Measurements from ENCODE around the gene HIP1.
"Not testable (repeated sequence)": the region's sequence is repeated elsewhere in the genome, so short reads cannot be mapped to it uniquely, and the experiment has no call there.

The HIP1 gene

GRCh38 chr7:75712517-75713361 lies 26.0 kb downstream of the HIP1 start:
- no peak for DNase-seq

- DNase-seq: no peak
Observed at GRCh38 chr7:75711656-75712514, 26.9 kb downstream of the HIP1 start.

- no peak for DNase-seq
Observed at GRCh38 chr7:75711076-75711475, 27.7 kb downstream of the HIP1 start.

GRCh38 chr7:75704928-75705327 lies 33.8 kb downstream of the HIP1 start:
- no peak for DNase-seq

- no peak for DNase-seq
Observed at GRCh38 chr7:75702515-75702914, 36.2 kb downstream of the HIP1 start.

GRCh38 chr7:75699993-75700392 lies 38.7 kb downstream of the HIP1 start:
- DNase-seq: no peak

GRCh38 chr7:75698358-75698757 lies 40.4 kb downstream of the HIP1 start:
- no peak for DNase-seq

- no peak for DNase-seq
Observed at GRCh38 chr7:75696263-75697037, 42.3 kb downstream of the HIP1 start.

- DNase-seq: peak; percentile 19
Observed at GRCh38 chr7:75694638-75695399, 43.9 kb downstream of the HIP1 start.

- not testable (repeated sequence) for DNase-seq
Observed at GRCh38 chr7:75693668-75694067, 45.1 kb downstream of the HIP1 start.

GRCh38 chr7:75691793-75692543 lies 46.8 kb downstream of the HIP1 start:
- DNase-seq: no peak

GRCh38 chr7:75690121-75690523 lies 48.6 kb downstream of the HIP1 start:
- no peak for DNase-seq

GRCh38 chr7:75689246-75690099 lies 49.3 kb downstream of the HIP1 start:
- no peak for DNase-seq

- DNase-seq: peak; percentile 83
Observed at GRCh38 chr7:75688200-75689136, 50.3 kb downstream of the HIP1 start.

GRCh38 chr7:75687246-75688088 lies 51.3 kb downstream of the HIP1 start:
- DNase-seq: no peak

GRCh38 chr7:75686551-75686950 lies 52.2 kb downstream of the HIP1 start:
- no peak for DNase-seq

GRCh38 chr7:75682052-75682451 lies 56.7 kb downstream of the HIP1 start:
- DNase-seq: not testable (repeated sequence)

GRCh38 chr7:75679060-75679459 lies 59.7 kb downstream of the HIP1 start:
- DNase-seq: no peak

All from NCI-H2081 treated with DMSO at 0.1 percent for 48 hours (cell line).